HL-60/S4 (cell line): ENCODE results near the gene VWA8.
"Not testable (repeated sequence)": the region's sequence is repeated elsewhere in the genome, so short reads cannot be mapped to it uniquely, and the experiment has no call there.

Source experiments
- in situ Hi-C: fragments of 300-500 bp; cut with MboI; formaldehyde crosslinking; loops from 2 replicates; pipeline ENCODE4 v1.14.3; 2022; ENCODE audit warnings: low sequenced_read_pairs

The VWA8 gene

GRCh38 chr13:41969072-41969471, 8.2 kb upstream of the VWA8 start:
- in situ Hi-C loops = no loop called here

GRCh38 chr13:41966671-41967070, 5.8 kb upstream of the VWA8 start:
- in situ Hi-C loops = no loop called here

- in situ Hi-C loops = no loop called here
Observed at GRCh38 chr13:41962994-41963393, 2.1 kb upstream of the VWA8 start.

- in situ Hi-C loops = no loop called here
Observed at GRCh38 chr13:41961466-41961760, 504 bp upstream of the VWA8 start.

GRCh38 chr13:41960211-41960636, 685 bp downstream of the VWA8 start:
- in situ Hi-C loops = no loop called here

GRCh38 chr13:41956272-41956671, 4.6 kb downstream of the VWA8 start:
- in situ Hi-C loops = no loop called here

GRCh38 chr13:41955605-41956004, 5.3 kb downstream of the VWA8 start:
- in situ Hi-C loops = no loop called here

- in situ Hi-C loops = no loop called here
Observed at GRCh38 chr13:41954226-41954625, 6.7 kb downstream of the VWA8 start.

- in situ Hi-C loops = no loop called here
Observed at GRCh38 chr13:41952749-41953148, 8.2 kb downstream of the VWA8 start.

GRCh38 chr13:41949104-41949503, 11.8 kb downstream of the VWA8 start:
- in situ Hi-C loops = not testable (repeated sequence)

- in situ Hi-C loops = no loop called here
Observed at GRCh38 chr13:41945926-41946325, 15.0 kb downstream of the VWA8 start.

GRCh38 chr13:41944635-41945397, 16.1 kb downstream of the VWA8 start:
- in situ Hi-C loops = no loop called here

- in situ Hi-C loops = no loop called here
Observed at GRCh38 chr13:41944229-41944628, 16.7 kb downstream of the VWA8 start.

- in situ Hi-C loops = no loop called here
Observed at GRCh38 chr13:41942462-41943094, 18.3 kb downstream of the VWA8 start.

- in situ Hi-C loops = no loop called here
Observed at GRCh38 chr13:41941174-41941573, 19.7 kb downstream of the VWA8 start.

- in situ Hi-C loops = no loop called here
Observed at GRCh38 chr13:41939398-41939797, 21.5 kb downstream of the VWA8 start.

GRCh38 chr13:41938918-41939317, 22.0 kb downstream of the VWA8 start:
- in situ Hi-C loops = no loop called here

- in situ Hi-C loops = no loop called here
Observed at GRCh38 chr13:41937388-41937787, 23.5 kb downstream of the VWA8 start.

GRCh38 chr13:41935501-41935900, 25.4 kb downstream of the VWA8 start:
- in situ Hi-C loops = no loop called here

GRCh38 chr13:41934994-41935393, 25.9 kb downstream of the VWA8 start:
- in situ Hi-C loops = no loop called here

GRCh38 chr13:41934120-41934519, 26.8 kb downstream of the VWA8 start:
- in situ Hi-C loops = no loop called here

GRCh38 chr13:41931337-41931736, 29.6 kb downstream of the VWA8 start:
- in situ Hi-C loops = no loop called here

- in situ Hi-C loops = no loop called here
Observed at GRCh38 chr13:41930154-41930553, 30.8 kb downstream of the VWA8 start.
